Panc1 (cell line): Measurements from ENCODE around the gene LEFTY2. TPM values are rescaled to one million over a fixed set of nuclear protein-coding genes. Genes with fewer than 3 reads are reported as not detected.

ENCODE experiments used
- ATAC-seq: fragments of 200-7000 bp; cut with Tn5 transposase; 2 replicates; pipeline ENCODE4 v1.9.1; 2020; ENCODE audit warnings: mild to moderate bottlenecking, moderate library complexity
- BruUV-seq: library from RNA; stranded (reverse); fragments of 400-500 nt; replicated peaks from 2 replicates; lab custom pipeline; 2021; lab: Mats Ljungman, UMichigan
- CTCF ChIA-PET: fragments of 300-600 bp; sonication (Branson Sonifier 250); formaldehyde crosslinking; loops from one replicate; lab custom pipeline; 2022; ENCODE audit warnings: antibody characterized with exemption; lab: Charles Lee
- POLR2A ChIA-PET: fragments of 300-600 bp; sonication (Branson Sonifier 250); formaldehyde crosslinking; loops from one replicate; lab custom pipeline; 2022; ENCODE audit warnings: antibody characterized with exemption; lab: Charles Lee
- DNase-seq: peaks from one replicate; pipeline ENCODE4 v3.0.0-alpha.2; 2010; ENCODE audit warnings: low read depth, low spot score
- H3K27ac ChIP-seq: 2 replicates; pipeline ENCODE4 v1.5.1; 2011; ENCODE audit warnings: mild to moderate bottlenecking, low read length, inconsistent platforms
- H3K27me3 ChIP-seq: fragments of 200-500 bp; sonication (Bioruptor generic); 2 replicates; pipeline ENCODE4 v1.6.0; 2014; ENCODE audit warnings: low read length, inconsistent platforms; ENCODE audit not compliant: control insufficient read depth, insufficient read depth
- H3K36me3 ChIP-seq: fragments of 200-500 bp; sonication (Bioruptor generic); 2 replicates; pipeline ENCODE4 v1.5.1; 2014; ENCODE audit warnings: inconsistent platforms, mild to moderate bottlenecking, low read length, moderate library complexity; ENCODE audit not compliant: control insufficient read depth, insufficient read depth
- H3K4me1 ChIP-seq: 2 replicates; pipeline ENCODE4 v1.5.1; 2011; ENCODE audit warnings: inconsistent platforms, mild to moderate bottlenecking, low read length, moderate library complexity; ENCODE audit not compliant: control insufficient read depth, insufficient read depth
- H3K4me3 ChIP-seq, 2 experiments: 2 replicates each; pipeline ENCODE4 v1.5.1; 2011 to 2012; ENCODE audit warnings: low read depth in 2 of 2, low read length in 2 of 2, mild to moderate bottlenecking in 2 of 2, inconsistent platforms in 1 of 2, moderate library complexity in 1 of 2
- H3K9me3 ChIP-seq: fragments of 200-500 bp; sonication (Bioruptor generic); 2 replicates; pipeline ENCODE4 v1.5.1; 2014; ENCODE audit warnings: low read depth, mild to moderate bottlenecking, inconsistent platforms, low read length, moderate library complexity; ENCODE audit not compliant: control insufficient read depth, insufficient read depth
- POLR2AphosphoS5 ChIP-seq: IDR thresholded peaks from 2 replicates; pipeline ENCODE4 v1.6.1; 2012; ENCODE audit warnings: mild to moderate bottlenecking, low read depth, low read length, moderate library complexity
- SIN3A ChIP-seq: IDR thresholded peaks from 2 replicates; pipeline ENCODE4 v1.6.1; 2012; ENCODE audit warnings: low read depth, mild to moderate bottlenecking, low read length, moderate library complexity, borderline replicate concordance; ENCODE audit not compliant: insufficient read depth
- TCF7L2 ChIP-seq: IDR thresholded peaks from 2 replicates; pipeline ENCODE4 v1.6.1; 2011; ENCODE audit warnings: mild to moderate bottlenecking, low read depth, low read length, inconsistent platforms
- in situ Hi-C: cut with HindIII; loops from 2 replicates; pipeline ENCODE4 v1.10.0; 2016; ENCODE audit warnings: low sequenced_read_pairs, low pct_unique_long_range_greater_than_20kb
- intact Hi-C: fragments of 100-400 bp; cut with micrococcal nuclease; formaldehyde crosslinking; loops from one replicate; pipeline ENCODE4 v1.10.0; 2022; ENCODE audit not compliant: unreplicated experiment
- total RNA-seq: library from RNA; stranded (reverse); gene quantifications from one replicate; pipeline ENCODE4 v1.2.1, GENCODE V29; 2021; ENCODE audit not compliant: unreplicated experiment
- TF ChIP-seq, protein P1 (sequence below): fragments of 450-650 bp; IDR thresholded peaks from 2 replicates; pipeline ENCODE4 v1.5.1; 2017; ENCODE audit warnings: mild to moderate bottlenecking
- TF ChIP-seq, protein P2 (sequence below), 2 experiments: IDR thresholded peaks; 2 replicates each; pipeline ENCODE4 v1.6.1; 2011 to 2012; ENCODE audit warnings: low read depth in 2 of 2, control low read depth in 1 of 2, low read length in 1 of 2, mild to moderate bottlenecking in 1 of 2, moderate library complexity in 1 of 2; ENCODE audit not compliant: insufficient read depth in 1 of 2

LEFTY2 gene
- total RNA-seq, 1 experiment from 2014 or later, result not detected

GRCh38 chr1:225942574-225942973 is 1.6 kb upstream of the LEFTY2 start:
- no TSS peak for BruUV-seq
- ChIA-PET CTCF (interaction anchor here (0.6 kb wide), 1 partner anchor 10 kb away, joined by 8 read pairs; no protein-coding TSS in a partner anchor), POLR2A (no interaction called here)
- Histone ChIP-seq H3K9me3 (no peaks in the 10 kb centered on the region), H3K4me1 (no peaks in the 10 kb centered on the region), H3K27me3 (no peaks in the 10 kb centered on the region), H3K27ac (no peak overlapping the region), H3K36me3 (no peaks in the 10 kb centered on the region), H3K4me3 (no peak overlapping the region)
- in situ Hi-C loops (no loop called here), intact Hi-C loops (no loop called here)
- TF ChIP-seq, protein P1, sequence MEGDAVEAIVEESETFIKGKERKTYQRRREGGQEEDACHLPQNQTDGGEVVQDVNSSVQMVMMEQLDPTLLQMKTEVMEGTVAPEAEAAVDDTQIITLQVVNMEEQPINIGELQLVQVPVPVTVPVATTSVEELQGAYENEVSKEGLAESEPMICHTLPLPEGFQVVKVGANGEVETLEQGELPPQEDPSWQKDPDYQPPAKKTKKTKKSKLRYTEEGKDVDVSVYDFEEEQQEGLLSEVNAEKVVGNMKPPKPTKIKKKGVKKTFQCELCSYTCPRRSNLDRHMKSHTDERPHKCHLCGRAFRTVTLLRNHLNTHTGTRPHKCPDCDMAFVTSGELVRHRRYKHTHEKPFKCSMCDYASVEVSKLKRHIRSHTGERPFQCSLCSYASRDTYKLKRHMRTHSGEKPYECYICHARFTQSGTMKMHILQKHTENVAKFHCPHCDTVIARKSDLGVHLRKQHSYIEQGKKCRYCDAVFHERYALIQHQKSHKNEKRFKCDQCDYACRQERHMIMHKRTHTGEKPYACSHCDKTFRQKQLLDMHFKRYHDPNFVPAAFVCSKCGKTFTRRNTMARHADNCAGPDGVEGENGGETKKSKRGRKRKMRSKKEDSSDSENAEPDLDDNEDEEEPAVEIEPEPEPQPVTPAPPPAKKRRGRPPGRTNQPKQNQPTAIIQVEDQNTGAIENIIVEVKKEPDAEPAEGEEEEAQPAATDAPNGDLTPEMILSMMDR, result no peak
- no peak for TF ChIP-seq SIN3A
- no peak for TF ChIP-seq TCF7L2
- no peak for TF ChIP-seq POLR2AphosphoS5
- TF ChIP-seq, protein P2, sequence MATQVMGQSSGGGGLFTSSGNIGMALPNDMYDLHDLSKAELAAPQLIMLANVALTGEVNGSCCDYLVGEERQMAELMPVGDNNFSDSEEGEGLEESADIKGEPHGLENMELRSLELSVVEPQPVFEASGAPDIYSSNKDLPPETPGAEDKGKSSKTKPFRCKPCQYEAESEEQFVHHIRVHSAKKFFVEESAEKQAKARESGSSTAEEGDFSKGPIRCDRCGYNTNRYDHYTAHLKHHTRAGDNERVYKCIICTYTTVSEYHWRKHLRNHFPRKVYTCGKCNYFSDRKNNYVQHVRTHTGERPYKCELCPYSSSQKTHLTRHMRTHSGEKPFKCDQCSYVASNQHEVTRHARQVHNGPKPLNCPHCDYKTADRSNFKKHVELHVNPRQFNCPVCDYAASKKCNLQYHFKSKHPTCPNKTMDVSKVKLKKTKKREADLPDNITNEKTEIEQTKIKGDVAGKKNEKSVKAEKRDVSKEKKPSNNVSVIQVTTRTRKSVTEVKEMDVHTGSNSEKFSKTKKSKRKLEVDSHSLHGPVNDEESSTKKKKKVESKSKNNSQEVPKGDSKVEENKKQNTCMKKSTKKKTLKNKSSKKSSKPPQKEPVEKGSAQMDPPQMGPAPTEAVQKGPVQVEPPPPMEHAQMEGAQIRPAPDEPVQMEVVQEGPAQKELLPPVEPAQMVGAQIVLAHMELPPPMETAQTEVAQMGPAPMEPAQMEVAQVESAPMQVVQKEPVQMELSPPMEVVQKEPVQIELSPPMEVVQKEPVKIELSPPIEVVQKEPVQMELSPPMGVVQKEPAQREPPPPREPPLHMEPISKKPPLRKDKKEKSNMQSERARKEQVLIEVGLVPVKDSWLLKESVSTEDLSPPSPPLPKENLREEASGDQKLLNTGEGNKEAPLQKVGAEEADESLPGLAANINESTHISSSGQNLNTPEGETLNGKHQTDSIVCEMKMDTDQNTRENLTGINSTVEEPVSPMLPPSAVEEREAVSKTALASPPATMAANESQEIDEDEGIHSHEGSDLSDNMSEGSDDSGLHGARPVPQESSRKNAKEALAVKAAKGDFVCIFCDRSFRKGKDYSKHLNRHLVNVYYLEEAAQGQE (IDR thresholded peaks at IDR 0.05; ENCODE audit: insufficient read depth in 1 of 2, low read depth in 2 of 2, low read length in 1 of 2), result no peak
- DNase-seq, result no peak
- no peak for ATAC-seq

- Histone ChIP-seq H3K36me3 (no peaks in the 10 kb centered on the region), H3K27me3 (no peaks in the 10 kb centered on the region), H3K4me3 (no peak overlapping the region), H3K27ac (no peak overlapping the region), H3K4me1 (no peaks in the 10 kb centered on the region), H3K9me3 (no peaks in the 10 kb centered on the region)
- intact Hi-C loops, result no loop called here
- ATAC-seq (no peak), DNase-seq (no peak)
- POLR2A ChIA-PET, result no interaction called here
- TF ChIP-seq, protein P1, result no peak
- TF ChIP-seq TCF7L2, result no peak
- no peak for TF ChIP-seq SIN3A
- no peak for TF ChIP-seq POLR2AphosphoS5
- TF ChIP-seq, protein P2 (IDR thresholded peaks at IDR 0.05; ENCODE audit: insufficient read depth in 1 of 2, low read depth in 2 of 2, low read length in 1 of 2), result no peak
- in situ Hi-C loops, result no loop called here
- CTCF ChIA-PET, result no interaction called here
- no TSS peak for BruUV-seq
These were observed 862 bp upstream of the LEFTY2 start for GRCh38 chr1:225941942-225942222.
